MM.1S (cell line): ENCODE measurements around the gene CENPL.

Experiments
- DNase-seq: peaks from one replicate; pipeline ENCODE4 v3.0.0-alpha.2; 2015
- H2AFZ ChIP-seq: fragments of 300-600 bp; sonication (generic); 2 replicates; pipeline ENCODE4 v1.6.0; 2016; ENCODE audit warnings: antibody characterized with exemption, low read length
- H3F3A ChIP-seq: fragments of 300-600 bp; sonication (generic); 2 replicates; pipeline ENCODE4 v1.6.1; 2016; ENCODE audit warnings: mild to moderate bottlenecking, antibody characterized with exemption, low read length, moderate library complexity, mixed read lengths; ENCODE audit not compliant: insufficient read depth
- H3K27ac ChIP-seq: fragments of 300-600 bp; sonication (generic); 2 replicates; pipeline ENCODE4 v1.5.1; 2016; ENCODE audit warnings: mild to moderate bottlenecking, low read length
- H3K27me3 ChIP-seq: fragments of 300-600 bp; sonication (generic); replicated peaks from 2 replicates; pipeline ENCODE4 v1.6.0; 2016; ENCODE audit warnings: low read length; ENCODE audit not compliant: insufficient read depth
- H3K36me3 ChIP-seq: fragments of 300-600 bp; sonication (generic); replicated peaks from 2 replicates; pipeline ENCODE4 v1.6.1; 2016; ENCODE audit warnings: mild to moderate bottlenecking, low read length, mixed read lengths; ENCODE audit not compliant: insufficient read depth
- H3K4me1 ChIP-seq: fragments of 300-600 bp; sonication (generic); 2 replicates; pipeline ENCODE4 v1.6.1; 2016; ENCODE audit warnings: low read length, mixed read lengths
- H3K4me2 ChIP-seq: fragments of 300-600 bp; sonication (generic); 2 replicates; pipeline ENCODE4 v1.6.0; 2016; ENCODE audit warnings: low read depth, low read length
- H3K4me3 ChIP-seq: fragments of 300-600 bp; sonication (generic); 2 replicates; pipeline ENCODE4 v1.5.1; 2016; ENCODE audit warnings: low read length, mixed read lengths
- H3K79me2 ChIP-seq: fragments of 300-600 bp; sonication (generic); 2 replicates; pipeline ENCODE4 v1.6.1; 2016; ENCODE audit warnings: mixed run types, low read length, mixed read lengths
- H3K9ac ChIP-seq: fragments of 300-600 bp; sonication (generic); 2 replicates; pipeline ENCODE4 v1.6.1; 2016; ENCODE audit warnings: low read length, mixed read lengths
- H3K9me2 ChIP-seq: fragments of 300-600 bp; sonication (generic); replicated peaks from 2 replicates; pipeline ENCODE4 v1.6.1; 2016; ENCODE audit warnings: mild to moderate bottlenecking, low read length, mixed read lengths; ENCODE audit not compliant: insufficient read depth
- H3K9me3 ChIP-seq: fragments of 300-600 bp; sonication (generic); replicated peaks from 2 replicates; pipeline ENCODE4 v1.6.1; 2016; ENCODE audit warnings: mild to moderate bottlenecking, low read length, mixed read lengths; ENCODE audit not compliant: insufficient read depth
- H4K20me1 ChIP-seq: fragments of 300-600 bp; sonication (generic); 2 replicates; pipeline ENCODE4 v1.6.1; 2016; ENCODE audit warnings: mild to moderate bottlenecking, low read length, moderate library complexity, mixed read lengths; ENCODE audit not compliant: insufficient read depth
- CTCF ChIP-seq: fragments of 300-600 bp; sonication (generic); IDR thresholded peaks from 2 replicates; pipeline ENCODE4 v1.5.1; 2016; ENCODE audit warnings: antibody characterized with exemption, low read length, mixed read lengths
- EZH2 ChIP-seq: fragments of 300-600 bp; sonication (generic); optimal IDR thresholded peaks from 2 replicates; pipeline ENCODE3; 2017; ENCODE audit warnings: low read depth, mild to moderate bottlenecking, antibody characterized with exemption, low read length, mixed read lengths
- EZH2phosphoT487 ChIP-seq: fragments of 300-600 bp; sonication (generic); IDR thresholded peaks from 2 replicates; pipeline ENCODE4 v1.6.1; 2018; ENCODE audit warnings: antibody characterized with exemption, low read length

The CENPL gene

DNA sequence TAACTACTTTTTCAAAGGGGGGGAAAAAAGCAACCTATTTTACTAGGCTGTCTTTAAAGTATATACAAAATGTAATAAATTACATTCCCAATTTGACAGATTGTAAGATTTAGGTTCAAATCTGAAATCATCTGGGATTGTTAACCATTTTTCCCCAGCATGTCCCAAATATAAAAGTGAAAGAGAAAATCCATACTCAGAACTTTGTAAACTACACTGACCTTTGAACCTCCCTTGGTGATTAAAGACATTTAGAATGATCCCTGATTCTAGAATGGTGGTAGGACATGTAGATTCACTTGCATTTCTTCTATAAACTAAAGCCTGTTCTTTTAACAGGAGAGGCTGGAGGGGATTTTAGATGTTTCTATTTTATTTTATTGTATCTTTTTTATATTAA is 70.9 kb downstream of the CENPL start:
- Histone ChIP-seq H3F3A (no peaks in the 10 kb centered on the region), H3K79me2 (no peaks in the 10 kb centered on the region), H3K9me3 (no peaks in the 10 kb centered on the region), H2AFZ (no peak overlapping the region), H3K4me3 (no peak overlapping the region), H3K9me2 (no peaks in the 10 kb centered on the region), H3K4me1 (no peaks in the 10 kb centered on the region), H3K9ac (no peak overlapping the region), H3K27me3 (no peaks in the 10 kb centered on the region), H3K36me3 (peaks cover 13% of the 10 kb centered on the region), H3K27ac (no peak overlapping the region), H3K4me2 (no peak overlapping the region), H4K20me1 (no peaks in the 10 kb centered on the region)
- no peak for DNase-seq
- no peak for TF ChIP-seq EZH2phosphoT487
- TF ChIP-seq CTCF = no peak
- no peak for TF ChIP-seq EZH2
